A673 (cell line): Measurements from ENCODE around the gene CYP4B1.

Source experiments
- CTCF ChIP-seq: fragments of 300-800, 200-600 bp; sonication (generic); conservative IDR thresholded peaks from 2 replicates; pipeline ENCODE4 v1.5.1; 2017; ENCODE audit warnings: low read depth, mild to moderate bottlenecking, antibody characterized with exemption, low read length, moderate library complexity, mixed read lengths
- EZH2 ChIP-seq: fragments of 200-600 bp; sonication (generic); IDR thresholded peaks from 2 replicates; pipeline ENCODE4 v1.6.1; 2017; ENCODE audit warnings: borderline replicate concordance, low read depth, mild to moderate bottlenecking, mixed read lengths, antibody characterized with exemption, low read length; ENCODE audit not compliant: poor library complexity, severe bottlenecking

- TF ChIP-seq CTCF (no peak), EZH2 (no peak)
Observed at GRCh38 chr1:46819335-46819734, 20.5 kb downstream of the CYP4B1 start.
